ENCODE results near the gene VAV2.

Gene VAV2

GRCh38 chr9:133804199-133804598 is 187.9 kb downstream of the VAV2 start:
- Histone ChIP-seq H3K14ac (ENCODE audit: low read length) (peak overlapping the region; percentile 32), H3K27me3 (ENCODE audit: control insufficient read depth in 3 of 3, insufficient read depth in 3 of 3, low read depth in 1 of 3, low read length in 3 of 3) (no peaks in the 10 kb centered on the region), H3K4me2 (ENCODE audit: insufficient read depth, low read length, poor library complexity, severe bottlenecking) (no peak overlapping the region), H2AK5ac (ENCODE audit: low read depth, low read length) (no peak overlapping the region), H2BK12ac (ENCODE audit: low read length) (no peak overlapping the region), H3K4ac (ENCODE audit: low read length) (no peak overlapping the region), H2BK5ac (ENCODE audit: low read length) (no peak overlapping the region), H4K91ac (ENCODE audit: low read depth, low read length, poor library complexity) (no peak overlapping the region), H3K4me1 (ENCODE audit: control insufficient read depth in 2 of 2, insufficient read depth in 1 of 2, low read depth in 1 of 2, low read length in 2 of 2) (peaks cover 0 to 9% of the 10 kb centered on the region in 2 donors), H2AFZ (ENCODE audit: low read length) (no peak overlapping the region), H3K23ac (ENCODE audit: low read depth, low read length, poor library complexity) (peak overlapping the region; percentile 16), H3K27ac (replicated peaks; ENCODE audit: low read length) (no peak overlapping the region), H2BK15ac (ENCODE audit: low read length) (no peak overlapping the region), H4K8ac (ENCODE audit: low read depth, low read length) (no peak overlapping the region), H3K9ac (ENCODE audit: low read depth, low read length, poor library complexity) (peak overlapping the region; percentile 24), H3K4me3 (ENCODE audit: low read length in 2 of 2) (no peak overlapping the region), H3K36me3 (replicated peaks in 1 of 2; ENCODE audit: control insufficient read depth in 2 of 2, insufficient read depth in 2 of 2, low read length in 2 of 2) (peaks cover 12 to 79% of the 10 kb centered on the region in 2 donors), H2BK120ac (ENCODE audit: low read depth, low read length) (no peak overlapping the region), H3K79me1 (ENCODE audit: low read depth, low read length) (peaks cover 6% of the 10 kb centered on the region), H3K18ac (ENCODE audit: low read length) (peak overlapping the region; percentile 18), H3K9me3 (replicated peaks in 1 of 2; ENCODE audit: control insufficient read depth in 2 of 2, insufficient read depth in 1 of 2, low read depth in 1 of 2, low read length in 2 of 2) (no peaks in the 10 kb centered on the region)
- no peak for DNase-seq (ENCODE audit: low spot score)
- no CpG with 5 or more reads among the region's 17 CpGs for WGBS, 2 donors (ENCODE audit: extremely low coverage in 2 of 2, insufficient read length in 2 of 2, insufficient replicate concordance in 1 of 2)

GRCh38 chr9:133803745-133804144 is 188.4 kb downstream of the VAV2 start:
- Histone ChIP-seq H3K27me3 (ENCODE audit: control insufficient read depth in 3 of 3, insufficient read depth in 3 of 3, low read depth in 1 of 3, low read length in 3 of 3) (no peaks in the 10 kb centered on the region), H3K4me3 (ENCODE audit: low read length in 2 of 2) (no peak overlapping the region), H4K91ac (ENCODE audit: low read depth, low read length, poor library complexity) (no peak overlapping the region), H2BK12ac (ENCODE audit: low read length) (no peak overlapping the region), H4K8ac (ENCODE audit: low read depth, low read length) (no peak overlapping the region), H2AK5ac (ENCODE audit: low read depth, low read length) (no peak overlapping the region), H3K4me2 (ENCODE audit: insufficient read depth, low read length, poor library complexity, severe bottlenecking) (no peak overlapping the region), H3K9ac (ENCODE audit: low read depth, low read length, poor library complexity) (no peak overlapping the region), H3K18ac (ENCODE audit: low read length) (no peak overlapping the region), H3K4me1 (ENCODE audit: control insufficient read depth in 2 of 2, insufficient read depth in 1 of 2, low read depth in 1 of 2, low read length in 2 of 2) (peaks cover 0 to 9% of the 10 kb centered on the region in 2 donors), H3K23ac (ENCODE audit: low read depth, low read length, poor library complexity) (peak overlapping the region; percentile 16), H2BK120ac (ENCODE audit: low read depth, low read length) (no peak overlapping the region), H2AFZ (ENCODE audit: low read length) (no peak overlapping the region), H2BK15ac (ENCODE audit: low read length) (no peak overlapping the region), H2BK5ac (ENCODE audit: low read length) (no peak overlapping the region), H3K9me3 (replicated peaks in 1 of 2; ENCODE audit: control insufficient read depth in 2 of 2, insufficient read depth in 1 of 2, low read depth in 1 of 2, low read length in 2 of 2) (no peaks in the 10 kb centered on the region), H3K14ac (ENCODE audit: low read length) (no peak overlapping the region), H3K27ac (replicated peaks; ENCODE audit: low read length) (no peak overlapping the region), H3K79me1 (ENCODE audit: low read depth, low read length) (peaks cover 6% of the 10 kb centered on the region), H3K4ac (ENCODE audit: low read length) (no peak overlapping the region), H3K36me3 (replicated peaks in 1 of 2; ENCODE audit: control insufficient read depth in 2 of 2, insufficient read depth in 2 of 2, low read length in 2 of 2) (peaks cover 12 to 79% of the 10 kb centered on the region in 2 donors)
- no CpG with 5 or more reads among the region's 13 CpGs for WGBS, 2 donors (ENCODE audit: extremely low coverage in 2 of 2, insufficient read length in 2 of 2, insufficient replicate concordance in 1 of 2)
- DNase-seq (ENCODE audit: low spot score) = no peak

GRCh38 chr9:133803028-133803585 is 189.0 kb downstream of the VAV2 start:
- Histone ChIP-seq H3K9ac (ENCODE audit: low read depth, low read length, poor library complexity) (no peak overlapping the region), H3K23ac (ENCODE audit: low read depth, low read length, poor library complexity) (no peak overlapping the region), H2AFZ (ENCODE audit: low read length) (no peak overlapping the region), H2BK5ac (ENCODE audit: low read length) (peak overlapping the region; percentile 33), H2AK5ac (ENCODE audit: low read depth, low read length) (peak overlapping the region; percentile 0), H3K27ac (replicated peaks; ENCODE audit: low read length) (no peak overlapping the region), H4K8ac (ENCODE audit: low read depth, low read length) (no peak overlapping the region), H2BK15ac (ENCODE audit: low read length) (no peak overlapping the region), H3K27me3 (ENCODE audit: control insufficient read depth in 3 of 3, insufficient read depth in 3 of 3, low read depth in 1 of 3, low read length in 3 of 3) (no peaks in the 10 kb centered on the region), H3K4ac (ENCODE audit: low read length) (no peak overlapping the region), H3K9me3 (replicated peaks in 1 of 2; ENCODE audit: control insufficient read depth in 2 of 2, insufficient read depth in 1 of 2, low read depth in 1 of 2, low read length in 2 of 2) (no peaks in the 10 kb centered on the region), H3K36me3 (replicated peaks in 1 of 2; ENCODE audit: control insufficient read depth in 2 of 2, insufficient read depth in 2 of 2, low read length in 2 of 2) (peaks cover 14 to 79% of the 10 kb centered on the region in 2 donors), H4K91ac (ENCODE audit: low read depth, low read length, poor library complexity) (no peak overlapping the region), H2BK120ac (ENCODE audit: low read depth, low read length) (no peak overlapping the region), H3K4me3 (ENCODE audit: low read length in 2 of 2) (no peak overlapping the region), H3K14ac (ENCODE audit: low read length) (peak overlapping the region; percentile 71), H3K4me2 (ENCODE audit: insufficient read depth, low read length, poor library complexity, severe bottlenecking) (no peak overlapping the region), H3K4me1 (ENCODE audit: control insufficient read depth in 2 of 2, insufficient read depth in 1 of 2, low read depth in 1 of 2, low read length in 2 of 2) (peaks cover 0 to 9% of the 10 kb centered on the region in 2 donors), H3K18ac (ENCODE audit: low read length) (peak overlapping the region; percentile 35), H3K79me1 (ENCODE audit: low read depth, low read length) (peaks cover 6% of the 10 kb centered on the region), H2BK12ac (ENCODE audit: low read length) (no peak overlapping the region)
- no peak for DNase-seq (ENCODE audit: low spot score)
- no CpG with 5 or more reads among the region's 21 CpGs for WGBS, 2 donors (ENCODE audit: extremely low coverage in 2 of 2, insufficient read length in 2 of 2, insufficient replicate concordance in 1 of 2)

- no peak overlapping the region for H2BK15ac ChIP-seq (ENCODE audit: low read length)
- H3K27ac ChIP-seq (replicated peaks; ENCODE audit: low read length) = no peak overlapping the region
- no peak overlapping the region for H3K4me2 ChIP-seq (ENCODE audit: insufficient read depth, low read length, poor library complexity, severe bottlenecking)
- H3K9ac ChIP-seq (ENCODE audit: low read depth, low read length, poor library complexity) = peak overlapping the region; percentile 74
- H3K9me3 ChIP-seq (replicated peaks in 1 of 2; ENCODE audit: control insufficient read depth in 2 of 2, insufficient read depth in 1 of 2, low read depth in 1 of 2, low read length in 2 of 2) = no peaks in the 10 kb centered on the region
- no peak overlapping the region for H3K14ac ChIP-seq (ENCODE audit: low read length)
- peak overlapping the region; percentile 86 for H3K23ac ChIP-seq (ENCODE audit: low read depth, low read length, poor library complexity)
- peaks cover 0 to 9% of the 10 kb centered on the region in 2 donors for H3K4me1 ChIP-seq (ENCODE audit: control insufficient read depth in 2 of 2, insufficient read depth in 1 of 2, low read depth in 1 of 2, low read length in 2 of 2)
- H2AFZ ChIP-seq (ENCODE audit: low read length) = no peak overlapping the region
- peaks cover 4% of the 10 kb centered on the region for H3K79me1 ChIP-seq (ENCODE audit: low read depth, low read length)
- no CpG with 5 or more reads among the region's 10 CpGs for WGBS, 2 donors (ENCODE audit: extremely low coverage in 2 of 2, insufficient read length in 2 of 2, insufficient replicate concordance in 1 of 2)
- no peak for DNase-seq (ENCODE audit: low spot score)
- H4K91ac ChIP-seq (ENCODE audit: low read depth, low read length, poor library complexity) = no peak overlapping the region
- peak overlapping the region in 1 of 2 donors; percentile 16 for H3K4me3 ChIP-seq (ENCODE audit: low read length in 2 of 2)
- no peaks in the 10 kb centered on the region for H3K27me3 ChIP-seq (ENCODE audit: control insufficient read depth in 3 of 3, insufficient read depth in 3 of 3, low read depth in 1 of 3, low read length in 3 of 3)
- peak overlapping the region; percentile 19 for H3K18ac ChIP-seq (ENCODE audit: low read length)
- H3K4ac ChIP-seq (ENCODE audit: low read length) = no peak overlapping the region
- no peak overlapping the region for H2BK120ac ChIP-seq (ENCODE audit: low read depth, low read length)
- H2AK5ac ChIP-seq (ENCODE audit: low read depth, low read length) = no peak overlapping the region
- no peak overlapping the region for H2BK5ac ChIP-seq (ENCODE audit: low read length)
- H3K36me3 ChIP-seq (replicated peaks in 1 of 2; ENCODE audit: control insufficient read depth in 2 of 2, insufficient read depth in 2 of 2, low read length in 2 of 2) = peaks cover 14 to 73% of the 10 kb centered on the region in 2 donors
- no peak overlapping the region for H4K8ac ChIP-seq (ENCODE audit: low read depth, low read length)
- no peak overlapping the region for H2BK12ac ChIP-seq (ENCODE audit: low read length)
Observed at GRCh38 chr9:133801739-133802138, 190.4 kb downstream of the VAV2 start.

Data from neuronal stem cell (in vitro differentiated cells).